AG09319 (cell line): ENCODE measurements around the gene SLC39A2.

ENCODE experiments used
- DNase-seq: peaks from one replicate; pipeline ENCODE4 v3.0.0-alpha.2; 2010; ENCODE audit warnings: low read depth; ENCODE audit errors: extremely low read depth
- TF ChIP-seq, protein P1 (sequence below): IDR thresholded peaks from 2 replicates; pipeline ENCODE4 v1.5.1; 2011; ENCODE audit warnings: low read depth, mild to moderate bottlenecking, inconsistent platforms, low read length, moderate library complexity

Gene SLC39A2

DNA sequence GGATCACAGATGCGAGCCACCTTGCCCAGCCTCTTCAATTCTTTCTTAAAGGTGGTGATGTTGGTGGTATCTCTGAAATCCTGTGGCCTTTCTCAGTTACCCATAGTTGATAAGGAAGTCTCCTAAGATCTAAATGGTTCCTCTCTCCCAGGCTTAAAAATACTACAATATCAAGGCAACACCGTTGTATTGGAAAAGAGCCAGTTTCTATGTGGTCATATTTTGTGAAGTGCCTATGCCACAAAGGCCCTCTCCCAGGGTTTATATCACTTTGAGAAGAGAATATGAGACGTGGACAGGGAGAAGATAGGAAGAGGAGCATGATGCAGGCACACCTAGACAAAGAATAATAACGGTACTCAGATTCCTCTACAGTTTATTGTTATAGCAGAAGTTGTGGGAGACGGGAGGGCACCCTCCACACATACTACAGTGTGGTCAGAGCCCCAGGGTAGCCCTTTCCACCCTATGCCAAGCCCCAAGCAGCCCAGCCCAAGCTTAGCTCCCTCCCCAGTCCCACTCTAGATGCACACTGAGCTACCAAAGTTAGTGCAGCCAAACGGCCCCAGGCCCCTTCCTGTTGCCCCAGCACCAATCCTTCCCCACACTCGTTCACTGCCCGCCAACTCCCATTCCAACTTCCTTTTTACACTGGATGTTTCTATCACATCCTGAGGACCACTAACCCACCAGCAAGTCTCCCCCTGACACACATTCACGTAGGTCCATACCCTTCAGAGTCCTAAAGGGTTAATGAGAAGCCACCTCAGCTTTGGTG lies 17.5 kb downstream of the SLC39A2 start:
- TF ChIP-seq, protein P1, sequence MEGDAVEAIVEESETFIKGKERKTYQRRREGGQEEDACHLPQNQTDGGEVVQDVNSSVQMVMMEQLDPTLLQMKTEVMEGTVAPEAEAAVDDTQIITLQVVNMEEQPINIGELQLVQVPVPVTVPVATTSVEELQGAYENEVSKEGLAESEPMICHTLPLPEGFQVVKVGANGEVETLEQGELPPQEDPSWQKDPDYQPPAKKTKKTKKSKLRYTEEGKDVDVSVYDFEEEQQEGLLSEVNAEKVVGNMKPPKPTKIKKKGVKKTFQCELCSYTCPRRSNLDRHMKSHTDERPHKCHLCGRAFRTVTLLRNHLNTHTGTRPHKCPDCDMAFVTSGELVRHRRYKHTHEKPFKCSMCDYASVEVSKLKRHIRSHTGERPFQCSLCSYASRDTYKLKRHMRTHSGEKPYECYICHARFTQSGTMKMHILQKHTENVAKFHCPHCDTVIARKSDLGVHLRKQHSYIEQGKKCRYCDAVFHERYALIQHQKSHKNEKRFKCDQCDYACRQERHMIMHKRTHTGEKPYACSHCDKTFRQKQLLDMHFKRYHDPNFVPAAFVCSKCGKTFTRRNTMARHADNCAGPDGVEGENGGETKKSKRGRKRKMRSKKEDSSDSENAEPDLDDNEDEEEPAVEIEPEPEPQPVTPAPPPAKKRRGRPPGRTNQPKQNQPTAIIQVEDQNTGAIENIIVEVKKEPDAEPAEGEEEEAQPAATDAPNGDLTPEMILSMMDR: no peak
- no peak for DNase-seq

DNA sequence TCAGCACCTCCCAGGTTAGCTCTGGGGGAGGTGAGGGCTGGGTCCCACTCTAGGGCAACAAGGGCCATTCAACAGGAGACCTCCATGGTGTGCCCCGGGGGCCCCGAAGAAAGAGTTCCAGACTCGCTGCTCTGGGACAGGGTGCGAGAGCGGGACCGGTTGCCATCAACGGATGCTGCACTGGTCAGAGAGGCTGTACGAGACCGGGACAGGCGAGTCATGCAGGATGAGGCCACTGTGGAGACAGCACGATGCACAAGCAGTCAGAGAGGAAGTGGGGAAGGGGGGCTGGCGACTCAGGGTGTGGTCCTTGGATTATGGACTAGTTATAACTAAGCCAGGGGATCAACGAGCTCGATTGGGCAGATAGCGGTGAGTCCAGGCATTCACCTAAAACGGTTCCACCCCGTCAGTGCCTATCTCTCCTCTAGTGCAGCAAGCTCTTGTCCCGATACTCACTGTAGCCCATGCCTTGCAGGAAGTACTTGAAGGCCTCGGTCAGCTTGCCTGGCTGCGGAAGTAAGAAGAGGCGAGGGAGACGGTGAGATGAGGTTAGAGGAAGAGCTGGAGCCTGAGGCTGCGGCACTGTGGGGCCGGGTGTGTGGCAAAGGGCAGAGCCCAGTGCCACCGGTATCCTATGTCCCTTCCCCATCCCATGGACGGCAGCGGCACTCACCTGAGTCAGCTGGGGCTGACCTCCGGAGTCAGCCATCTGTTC lies 18.6 kb downstream of the SLC39A2 start:
- TF ChIP-seq, protein P1: no peak
- no peak for DNase-seq

DNA sequence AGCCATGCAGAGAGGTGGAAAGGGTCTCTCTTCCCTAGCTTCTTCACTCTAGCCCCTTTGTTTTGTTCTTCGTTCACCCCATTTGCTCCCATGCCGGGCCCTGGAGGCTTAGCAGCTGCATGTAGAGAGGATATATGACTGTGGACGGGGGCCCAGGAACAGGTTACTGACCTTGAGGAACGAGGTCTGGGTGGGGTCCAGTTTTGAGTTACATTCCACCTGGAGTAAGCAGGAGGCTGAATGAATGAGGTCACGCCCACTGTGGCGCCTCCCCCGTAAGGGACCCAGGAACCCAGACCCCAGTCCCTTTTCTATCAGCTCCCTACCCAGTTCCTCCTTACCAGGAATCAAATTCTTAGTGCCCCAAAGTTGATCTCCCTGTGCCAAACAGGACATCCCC lies 19.2 kb downstream of the SLC39A2 start:
- DNase-seq: no peak
- TF ChIP-seq, protein P1: no peak

DNA sequence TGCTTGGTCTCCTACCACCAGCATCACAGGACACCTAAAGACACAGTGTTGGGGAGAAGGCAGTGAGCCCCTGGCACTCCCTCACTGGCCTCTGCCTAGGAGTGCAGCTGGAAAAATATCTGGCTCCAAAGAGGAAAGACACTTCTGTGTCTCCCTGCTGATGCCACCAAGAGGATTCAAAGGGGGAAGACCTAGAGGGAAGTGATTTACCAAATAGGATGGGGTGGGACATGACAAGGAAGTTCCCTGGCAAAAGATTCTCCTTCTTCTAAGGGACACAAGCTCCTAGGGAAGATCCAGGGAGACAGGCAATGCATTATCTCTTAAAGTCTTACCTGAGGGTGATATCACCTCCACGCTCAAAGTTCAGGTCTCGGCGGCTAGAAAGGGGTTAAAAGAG lies 19.7 kb downstream of the SLC39A2 start:
- TF ChIP-seq, protein P1: no peak
- no peak for DNase-seq

DNA sequence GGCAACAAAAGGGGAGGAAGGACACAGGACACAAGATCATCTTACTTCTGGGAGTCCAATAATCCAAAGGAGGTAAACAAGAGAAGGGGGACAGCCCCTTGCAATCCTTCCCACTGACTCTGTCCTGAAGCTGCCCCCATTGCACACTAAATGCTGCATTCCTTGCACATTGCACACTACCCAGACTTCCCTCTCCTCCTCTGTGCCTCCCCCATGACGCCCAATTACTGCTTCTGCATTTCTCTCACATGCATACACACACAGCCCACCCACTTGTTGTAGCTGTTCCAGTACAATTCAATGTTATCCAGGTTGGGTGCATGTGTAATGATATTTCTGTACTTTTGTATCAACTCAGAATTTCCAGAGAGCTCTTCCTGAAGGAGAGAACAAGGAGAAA lies 20.3 kb downstream of the SLC39A2 start:
- no peak for DNase-seq
- TF ChIP-seq, protein P1: no peak

DNA sequence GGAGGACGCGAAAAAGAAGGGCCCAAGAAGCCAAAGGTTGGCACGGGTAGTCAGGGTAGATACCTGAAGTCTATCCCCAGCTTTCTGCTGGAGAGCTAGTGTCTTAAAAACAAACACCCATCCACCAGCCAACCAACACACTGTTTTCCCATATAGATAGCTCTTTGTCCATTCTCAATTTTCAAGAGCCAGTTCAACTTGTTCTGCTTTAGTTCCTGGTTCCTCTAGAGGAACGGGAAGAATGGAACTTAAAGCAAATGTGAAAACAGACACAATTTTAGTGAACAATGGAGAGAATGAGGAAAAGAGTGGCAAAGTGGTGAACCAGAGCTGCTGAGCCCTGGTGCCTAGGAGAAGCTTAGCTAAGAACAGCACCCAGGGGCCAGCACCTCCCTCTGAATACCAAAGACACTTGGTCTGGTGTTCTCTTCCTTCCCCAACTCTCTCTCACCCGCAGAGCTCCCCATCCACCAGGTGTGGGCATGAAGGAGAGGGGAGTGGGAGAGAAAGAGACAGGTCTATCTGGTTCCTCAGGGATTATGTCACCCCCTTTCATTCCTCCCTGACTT lies 22.0 kb downstream of the SLC39A2 start:
- DNase-seq: no peak
- TF ChIP-seq, protein P1: no peak

DNA sequence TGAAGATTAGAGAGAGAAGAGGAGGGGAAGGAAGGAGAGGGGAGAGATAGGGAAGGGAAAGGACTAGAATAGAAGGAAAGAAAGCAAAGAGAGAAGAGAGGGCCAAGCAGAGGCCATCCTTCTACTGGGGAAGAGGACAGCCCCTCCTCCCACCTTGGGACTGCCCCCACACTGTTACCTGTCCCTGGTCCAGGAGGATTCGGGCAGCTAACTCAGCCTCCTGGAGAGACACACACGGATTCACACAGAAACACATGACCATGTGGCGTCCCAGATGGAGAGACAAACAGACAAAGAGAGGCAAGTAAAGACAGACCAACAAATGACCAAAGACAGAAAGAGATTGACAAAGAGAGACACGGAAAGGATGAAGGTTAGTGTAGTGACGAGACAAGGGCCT lies 23.6 kb downstream of the SLC39A2 start:
- no peak for DNase-seq
- TF ChIP-seq, protein P1: no peak
